Inferior parietal cortex (tissue), 1 donor: ENCODE results near the gene ALG12.

ENCODE experiments used
- DNase-seq: peaks from one replicate; pipeline ENCODE4 v3.0.0-alpha.2; 2016; ENCODE audit errors: extremely low spot score

Gene ALG12

DNA sequence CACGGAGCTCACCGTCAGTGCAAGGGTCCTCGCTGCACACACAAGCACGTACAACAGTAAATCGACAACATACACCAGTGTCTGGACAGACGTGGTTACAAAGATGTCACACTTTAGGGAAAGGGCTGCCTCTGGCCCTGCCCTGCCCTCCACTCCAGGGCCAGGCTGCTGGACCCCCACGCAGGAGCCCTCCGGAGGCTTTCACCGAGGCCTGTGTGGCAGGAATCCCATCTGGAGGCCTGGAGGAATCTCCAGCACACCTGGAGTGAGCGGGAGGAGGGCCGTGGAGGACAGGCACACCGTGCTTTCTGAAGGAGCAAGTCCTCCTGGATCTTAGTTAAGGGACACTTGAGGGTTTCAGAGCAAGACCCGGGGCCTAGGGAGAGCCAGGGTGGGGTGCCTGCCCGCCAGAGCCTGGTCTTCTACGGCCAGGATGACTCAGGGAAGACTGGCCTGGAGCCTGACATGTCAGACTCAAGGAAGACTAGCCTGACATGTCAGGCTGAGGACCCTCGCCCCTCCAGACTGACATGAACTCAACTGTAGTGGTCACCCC lies 40.2 kb upstream of the ALG12 start:
- DNase-seq, result no peak

GRCh38 chr22:49957826-49958365 lies 39.7 kb upstream of the ALG12 start:
- no peak for DNase-seq

DNA sequence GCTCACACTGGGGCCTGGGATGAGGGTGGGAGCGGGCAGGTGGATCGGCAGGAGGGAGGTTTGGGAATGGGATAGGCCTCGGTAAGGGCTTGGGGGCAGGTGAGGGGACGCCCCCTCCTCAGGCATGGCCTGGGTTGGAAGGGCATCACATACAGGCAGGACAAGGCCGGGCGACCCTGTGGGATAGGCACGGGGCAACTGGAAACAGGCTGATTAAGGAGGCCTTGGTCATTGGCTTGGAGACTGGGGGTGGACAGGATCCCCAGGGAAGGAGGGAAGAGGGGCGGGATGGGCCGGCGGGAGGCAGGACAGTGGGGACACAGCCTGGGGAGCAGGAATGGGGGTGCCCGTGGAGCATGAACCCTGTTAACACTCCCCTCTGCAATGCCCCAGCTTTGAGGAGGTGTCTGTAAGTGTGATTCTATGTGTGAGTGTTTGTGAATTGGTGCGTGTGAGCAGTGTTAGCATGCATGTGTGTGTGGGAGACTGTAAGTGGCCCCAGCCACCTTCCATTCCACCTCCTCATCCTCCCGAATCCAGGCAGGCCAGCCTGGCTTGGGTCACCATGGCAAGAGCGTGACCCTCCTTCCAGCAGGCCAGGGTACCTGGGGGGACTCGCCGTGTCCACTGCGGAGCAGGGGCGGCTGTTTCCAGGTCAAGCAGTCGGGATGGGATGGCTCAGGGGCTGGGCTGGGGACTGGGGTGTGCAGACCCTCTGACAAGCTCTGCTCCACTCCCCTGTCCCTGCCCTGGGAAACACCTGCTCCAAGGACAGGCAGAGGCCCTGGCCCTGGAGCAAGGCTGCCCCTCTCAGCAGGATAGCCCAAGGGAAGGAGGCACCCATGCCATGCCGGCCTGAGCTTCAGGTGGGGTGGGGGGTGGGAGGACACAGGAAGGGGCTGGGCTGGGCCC lies 38.9 kb upstream of the ALG12 start:
- DNase-seq, result no peak

GRCh38 chr22:49956418-49956770 lies 38.2 kb upstream of the ALG12 start:
- DNase-seq, result no peak

DNA sequence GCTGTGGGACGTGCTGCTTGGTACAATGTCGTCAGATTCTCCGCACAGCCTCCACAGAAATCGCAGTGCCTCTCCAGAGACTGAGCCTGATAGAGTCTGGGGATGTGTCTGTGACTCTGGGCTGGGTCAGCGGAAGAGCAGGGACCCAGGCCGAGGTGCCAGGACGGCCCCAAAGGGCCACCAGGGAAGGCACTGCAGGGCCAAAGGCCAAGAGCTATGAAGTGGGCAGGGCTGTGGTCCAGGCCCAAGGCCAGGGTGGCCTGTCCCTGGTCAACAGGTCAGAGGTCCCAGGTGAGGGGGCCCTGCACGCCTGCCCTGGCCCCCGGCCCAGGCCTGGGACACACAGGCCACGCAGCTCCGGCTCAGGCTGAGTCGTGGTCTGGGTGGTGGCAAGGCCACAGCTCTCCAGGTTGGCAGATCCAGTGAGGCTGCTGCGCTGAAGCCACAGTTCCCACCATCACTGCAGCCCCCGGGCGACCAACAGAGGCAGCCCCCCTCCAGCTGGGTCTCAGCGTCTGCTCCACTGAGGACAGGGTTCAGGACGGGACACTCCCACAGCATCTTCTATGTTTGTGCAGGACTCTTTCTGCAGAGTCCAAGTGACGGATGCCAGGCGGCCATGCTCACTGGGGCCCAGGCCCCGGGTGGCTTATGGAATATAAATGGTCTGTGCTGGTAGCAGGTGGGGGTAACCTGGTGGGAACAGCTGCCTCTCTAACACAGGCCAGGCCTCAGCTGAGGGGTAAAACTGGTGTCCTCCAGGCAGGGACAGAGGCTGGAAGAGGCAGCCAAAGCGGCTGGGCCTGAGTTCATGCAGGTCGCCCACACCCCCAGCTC lies 37.6 kb upstream of the ALG12 start:
- DNase-seq, result no peak

GRCh38 chr22:49954991-49955580 lies 36.8 kb upstream of the ALG12 start:
- no peak for DNase-seq

DNA sequence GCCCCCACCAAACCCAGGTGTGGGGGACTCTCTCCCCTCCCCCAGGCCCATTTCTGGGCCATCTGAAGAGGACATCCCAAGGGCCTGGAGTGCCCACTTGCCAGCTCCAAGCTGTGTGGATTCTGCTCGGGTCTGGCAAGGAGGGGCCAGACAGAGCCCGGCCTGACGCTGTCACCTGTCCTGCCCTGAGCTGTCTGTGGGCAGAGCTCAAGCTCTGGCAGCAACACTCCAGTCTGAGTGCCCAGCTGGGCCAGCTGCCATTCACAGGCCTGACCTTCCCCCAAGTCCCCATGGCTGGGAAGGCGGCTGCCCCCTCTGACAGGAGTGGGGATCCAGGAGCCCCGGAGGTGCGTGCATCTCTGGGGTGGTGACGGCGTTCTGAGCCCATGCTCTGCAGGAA lies 36.1 kb upstream of the ALG12 start:
- DNase-seq, result no peak

DNA sequence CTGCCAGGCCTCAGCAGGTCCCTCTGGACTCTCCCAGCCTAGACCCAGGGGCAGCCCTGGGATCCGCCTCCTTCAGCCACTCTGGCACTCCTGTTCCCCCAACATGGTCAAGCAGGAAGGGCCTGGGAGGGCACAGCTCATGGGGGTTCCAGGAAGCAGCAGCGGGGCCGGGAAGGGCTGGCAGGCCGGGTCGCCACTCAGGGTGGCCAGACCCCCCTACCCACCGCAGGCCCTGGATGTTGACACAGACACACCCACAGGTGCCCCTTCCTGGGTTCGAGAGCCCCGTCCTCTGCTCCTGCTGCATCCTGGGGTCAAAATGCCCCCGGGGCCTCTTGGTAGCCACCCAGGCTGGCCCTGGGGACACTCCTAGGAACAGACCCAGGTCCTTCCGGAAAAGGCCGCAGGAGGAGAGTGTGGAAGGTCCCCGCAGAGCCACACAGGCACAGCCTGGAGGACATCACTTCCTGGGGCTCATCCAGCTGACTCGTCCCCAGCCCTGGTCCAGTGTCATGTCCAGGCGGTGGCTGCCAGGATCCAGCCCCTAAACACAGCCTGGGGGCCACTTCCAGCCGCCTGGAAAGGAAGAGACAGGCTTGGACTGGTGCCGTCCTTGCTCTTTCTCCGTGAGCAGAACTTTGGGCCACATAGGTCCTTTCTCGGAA lies 35.6 kb upstream of the ALG12 start:
- no peak for DNase-seq

DNA sequence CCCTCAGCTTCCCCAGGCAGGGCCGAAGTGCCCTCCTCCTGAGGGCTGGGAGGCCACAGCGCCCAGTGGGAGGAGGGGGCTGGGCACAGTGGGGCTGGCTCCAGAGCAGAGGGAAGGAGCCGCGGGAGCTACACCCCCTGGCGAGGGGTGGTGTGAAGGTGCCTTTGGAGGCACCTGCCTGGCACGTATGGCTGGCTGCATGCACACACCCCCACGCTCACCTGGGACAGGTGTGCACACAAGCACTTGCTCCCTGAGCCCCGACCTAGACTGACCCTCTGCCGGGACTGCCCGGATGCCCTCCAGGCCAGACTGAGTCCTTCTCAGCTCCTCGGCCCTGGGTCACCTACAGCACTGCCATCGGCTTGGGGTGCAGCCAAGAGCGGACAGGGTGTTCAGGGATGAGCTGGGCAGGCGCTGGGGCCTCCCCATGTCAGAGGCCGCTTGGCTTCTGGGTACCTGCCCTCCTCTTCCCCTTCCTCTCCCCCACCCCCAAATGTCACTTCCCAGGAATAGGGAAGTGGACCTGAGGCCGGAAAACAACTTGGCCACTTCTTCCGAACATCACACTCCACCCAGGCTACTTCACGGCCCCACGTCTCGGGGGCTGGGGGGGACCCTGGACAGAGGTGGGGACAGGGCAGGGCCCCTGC lies 34.9 kb upstream of the ALG12 start:
- no peak for DNase-seq

- no peak for DNase-seq
These were observed 34.0 kb upstream of the ALG12 start for GRCh38 chr22:49951986-49952896.

DNA sequence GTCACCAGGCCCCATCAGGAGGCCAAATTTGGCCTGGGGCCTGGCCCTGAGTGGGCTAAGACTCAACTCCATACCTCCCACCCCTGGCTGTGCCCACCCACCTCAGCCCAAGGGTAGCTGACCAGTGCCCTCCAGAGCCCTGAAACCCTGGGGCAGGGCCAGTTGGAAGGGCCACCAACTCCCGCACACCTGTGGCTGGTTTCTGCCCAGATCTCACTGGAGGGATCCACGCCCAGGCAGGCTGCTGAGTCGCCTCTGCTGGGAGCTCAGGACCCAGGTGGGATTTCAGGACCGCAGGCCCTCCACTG lies 33.4 kb upstream of the ALG12 start:
- DNase-seq, result no peak

DNA sequence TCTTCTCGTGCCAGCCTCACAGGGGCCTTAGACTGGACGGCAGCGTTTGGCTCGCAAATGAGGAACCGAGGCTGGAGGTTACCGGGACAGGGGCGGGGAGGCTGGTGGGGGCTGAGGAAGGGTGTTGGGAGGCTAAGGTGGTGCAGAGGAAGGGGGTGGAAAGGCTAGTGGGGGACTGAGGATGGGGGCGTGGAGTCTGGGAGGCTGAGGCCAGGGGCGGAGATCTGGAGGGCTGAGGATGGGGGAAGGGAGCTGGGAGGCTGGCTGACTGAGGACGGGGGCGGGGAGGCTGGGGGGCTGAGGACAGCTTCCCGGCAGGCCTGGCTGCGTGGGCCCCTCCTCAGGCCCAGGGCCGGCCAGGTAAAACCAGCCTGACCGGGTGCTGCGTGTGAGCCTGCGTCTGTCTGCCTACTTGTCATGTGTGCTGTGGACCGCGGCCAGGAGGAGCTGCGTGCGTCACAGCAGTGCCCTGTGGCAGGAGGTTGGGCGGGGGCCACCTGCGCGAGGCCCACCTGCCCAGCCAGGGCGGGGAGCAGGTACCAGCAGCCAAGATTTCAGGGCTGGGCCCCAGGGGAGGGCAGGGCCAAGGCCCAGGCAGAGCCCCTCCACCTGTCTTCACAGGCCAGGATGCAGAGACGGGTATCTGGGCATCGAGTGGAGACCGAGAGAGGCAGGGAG lies 32.9 kb upstream of the ALG12 start:
- DNase-seq, result no peak

DNA sequence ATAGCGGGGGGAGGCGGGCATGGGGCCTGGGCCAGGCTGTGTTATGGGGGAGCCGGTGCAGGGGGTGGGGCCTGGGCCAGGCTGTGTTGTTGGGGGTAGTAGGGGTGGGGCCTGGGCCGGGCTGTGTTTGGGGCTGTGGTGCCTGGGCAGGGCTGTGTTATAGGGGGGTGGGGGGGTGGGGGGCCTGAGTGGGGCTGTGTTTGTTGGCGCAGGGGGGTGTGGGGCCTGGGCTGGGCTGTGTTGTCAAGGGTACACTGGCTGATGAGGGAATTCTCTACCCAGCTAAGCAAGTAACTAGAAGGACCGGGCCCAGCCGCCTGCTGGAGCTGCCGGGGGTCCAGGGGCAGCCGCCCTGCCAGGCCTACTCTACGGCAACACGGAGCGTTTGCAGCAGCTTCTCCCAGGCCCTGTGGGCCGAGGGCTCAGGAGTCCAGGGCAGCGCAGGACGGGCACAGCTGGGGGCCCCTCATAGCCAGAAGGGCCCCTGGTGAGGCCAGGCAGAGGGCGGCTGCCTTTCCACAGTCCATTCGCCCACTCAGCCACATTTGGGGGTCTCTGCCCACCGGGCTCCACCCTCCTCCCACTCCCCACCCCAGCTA lies 32.3 kb upstream of the ALG12 start:
- DNase-seq, result no peak

- DNase-seq, result no peak
These were observed 31.7 kb upstream of the ALG12 start for GRCh38 chr22:49949914-49950292.

DNA sequence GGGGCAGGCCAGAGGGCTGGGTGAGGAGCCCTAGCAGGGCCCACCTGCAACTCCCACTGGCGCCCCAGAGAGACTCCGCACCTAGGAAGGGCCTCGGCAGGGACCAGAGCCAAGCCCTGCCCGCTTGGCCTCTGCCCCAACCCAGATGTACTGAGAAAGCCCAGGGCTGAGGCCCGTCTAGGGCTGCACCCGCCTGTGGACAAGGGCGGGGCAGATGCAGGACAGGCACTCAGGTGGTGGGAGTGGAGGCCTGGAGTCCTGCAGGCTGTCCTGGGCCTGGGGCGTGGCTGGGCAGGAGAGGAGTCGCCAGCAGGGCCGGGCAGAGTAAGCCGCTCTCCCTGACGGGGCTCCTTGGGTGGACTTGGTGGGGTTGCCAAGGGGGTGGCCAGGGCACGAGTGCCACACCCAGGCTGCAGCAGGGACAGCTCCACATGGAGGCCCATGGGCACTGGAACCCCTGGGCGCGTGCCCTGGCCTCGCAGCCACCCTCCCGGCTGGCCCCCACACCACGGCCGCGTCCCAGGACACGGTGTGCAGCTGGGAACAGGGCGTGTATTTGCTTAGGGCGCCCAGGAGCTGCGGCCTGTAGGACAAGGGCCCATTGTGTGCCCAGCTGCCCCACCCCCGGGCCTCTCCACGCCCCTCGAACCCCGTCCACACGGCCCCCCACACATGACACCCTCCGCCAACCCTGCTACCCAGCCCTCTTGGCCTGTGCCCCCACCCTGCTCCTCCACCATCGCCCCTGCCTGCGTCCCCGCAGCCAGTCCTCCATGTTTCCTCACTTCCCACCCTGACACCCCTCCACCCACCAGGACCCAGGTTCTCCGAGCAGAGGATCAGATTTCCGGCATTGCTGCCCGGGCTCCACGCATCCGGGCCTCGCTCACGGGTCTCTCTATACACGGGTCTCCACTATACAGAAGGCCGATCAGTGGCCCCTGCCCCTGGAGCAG lies 31.0 kb upstream of the ALG12 start:
- no peak for DNase-seq

DNA sequence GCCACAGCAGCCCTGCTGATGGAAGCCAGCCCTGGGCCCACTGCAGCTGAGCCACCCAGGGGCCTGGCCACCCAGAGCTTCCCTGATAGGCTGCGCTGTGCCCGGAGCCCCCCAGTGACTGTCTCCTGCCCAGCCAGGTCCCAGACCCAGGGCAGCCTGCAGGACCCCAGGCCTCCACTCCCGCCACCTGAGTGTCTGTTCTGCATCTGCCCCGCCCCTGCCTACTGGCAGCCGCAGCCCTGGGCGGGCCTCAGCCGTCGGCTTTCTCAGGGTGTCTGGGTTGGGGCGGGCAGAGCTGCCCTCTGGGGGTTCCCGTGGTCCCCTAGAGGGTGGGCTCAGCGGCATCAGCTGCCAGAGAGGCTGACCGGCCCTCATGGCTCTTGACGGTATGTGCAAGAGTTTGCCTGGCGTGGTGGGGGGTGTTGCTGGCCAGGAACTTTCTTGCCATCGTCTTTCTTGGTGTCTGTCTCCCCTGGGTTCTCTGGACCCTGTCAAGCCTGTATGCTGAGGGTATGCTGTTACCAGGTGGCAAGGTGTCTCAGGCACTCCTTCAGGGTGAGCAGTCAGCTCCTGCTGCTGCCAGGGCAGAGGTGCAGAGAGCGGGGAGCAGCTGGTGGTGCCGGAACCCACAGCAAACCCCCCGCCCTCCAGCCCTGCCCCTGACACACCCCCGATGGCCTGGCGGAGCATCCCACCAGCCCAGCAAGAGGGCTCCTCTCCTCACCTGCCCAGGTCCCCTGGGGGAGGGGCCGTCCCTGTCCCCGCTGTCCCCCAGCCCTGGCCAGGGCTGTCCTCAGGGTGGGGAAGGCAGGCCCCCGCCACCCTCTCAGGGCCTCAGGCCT lies 30.1 kb upstream of the ALG12 start:
- DNase-seq, result no peak

GRCh38 chr22:49947296-49947622 lies 29.0 kb upstream of the ALG12 start:
- no peak for DNase-seq
